GM12878 (cell line): ENCODE measurements around the gene CDKN3. TPM values are rescaled to one million over a fixed set of nuclear protein-coding genes. Genes with fewer than 3 reads are reported as not detected.

Experiments used
- ATAC-seq: fragments of 200-7000 bp; cut with Tn5 transposase; 3 replicates; pipeline ENCODE4 v1.9.1; 2020; ENCODE audit warnings: mild to moderate bottlenecking, moderate library complexity
- BruUV-seq: library from RNA; stranded (reverse); fragments of 400-500 nt; replicated peaks from 2 replicates; lab custom pipeline; 2021; lab: Mats Ljungman, UMichigan
- CTCF ChIA-PET: fragments of 300-600 bp; sonication (Branson Sonifier 250); formaldehyde crosslinking; extraction: SDS; loops from one replicate; lab custom pipeline; 2021; ENCODE audit warnings: inconsistent platforms; lab: Yijun Ruan, JAX
- POLR2A ChIA-PET: fragments of 350-600 bp; formaldehyde crosslinking; extraction: SDS; loops from one replicate; lab custom pipeline; 2021; ENCODE audit warnings: inconsistent platforms; lab: Charles Lee
- RAD21 ChIA-PET: fragments of 300-600 bp; sonication (Branson Sonifier 250); formaldehyde crosslinking; loops from one replicate; lab custom pipeline; 2023; ENCODE audit warnings: antibody characterized with exemption; ENCODE audit not compliant: unreplicated experiment; lab: Charles Lee
- SMC1A ChIA-PET: fragments of 300-600 bp; sonication (Branson Sonifier 250); formaldehyde crosslinking; loops from one replicate; lab custom pipeline; 2023; ENCODE audit not compliant: unreplicated experiment, uncharacterized antibody; lab: Charles Lee
- DNase-seq: peaks from one replicate; pipeline ENCODE4 v3.0.0-alpha.2; 2011; ENCODE audit warnings: low read depth, low spot score
- FAIRE-seq: peaks from 3 replicates; lab custom pipeline; 2011; peaks lifted over from hg19 to GRCh38; lab: Jason Lieb, UNC
- H2AFZ ChIP-seq: 2 replicates; pipeline ENCODE4 v1.6.0; 2011; ENCODE audit warnings: low read depth, low read length, control low read depth; ENCODE audit not compliant: control insufficient read depth
- H3K27ac ChIP-seq: 2 replicates; pipeline ENCODE4 v1.5.1; 2011; ENCODE audit warnings: control low read depth; ENCODE audit not compliant: control insufficient read depth, insufficient read depth
- H3K27me3 ChIP-seq, 2 experiments: replicated peaks in 1 of 2; 2 replicates each; pipeline versions ENCODE4 v1.6.0 to v1.6.1; 2011; ENCODE audit warnings: low read length in 1 of 2; ENCODE audit not compliant: control insufficient read depth in 2 of 2, insufficient read depth in 2 of 2
- H3K36me3 ChIP-seq, 2 experiments: 2 replicates each; pipeline ENCODE4 v1.5.1; 2011; ENCODE audit warnings: low read length in 1 of 2; ENCODE audit not compliant: control insufficient read depth in 2 of 2, insufficient read depth in 2 of 2
- H3K4me1 ChIP-seq: 2 replicates; pipeline ENCODE4 v1.6.1; 2011; ENCODE audit warnings: mild to moderate bottlenecking, low read length, moderate library complexity, mixed read lengths; ENCODE audit not compliant: control insufficient read depth, insufficient read depth
- H3K4me2 ChIP-seq: 2 replicates; pipeline ENCODE4 v1.6.0; 2011; ENCODE audit warnings: control low read depth; ENCODE audit not compliant: control insufficient read depth, insufficient read depth
- H3K4me3 ChIP-seq: fragments of 200-600 bp; sonication (generic); 2 replicates; pipeline ENCODE4 v1.5.1; 2016
- H3K79me2 ChIP-seq: 2 replicates; pipeline ENCODE4 v1.6.0; 2011; ENCODE audit warnings: low read length; ENCODE audit not compliant: control insufficient read depth, insufficient read depth
- H3K9ac ChIP-seq: 2 replicates; pipeline ENCODE4 v1.8.0; 2011; ENCODE audit warnings: low read length, control low read depth, mixed read lengths; ENCODE audit not compliant: control insufficient read depth, insufficient read depth
- H3K9me3 ChIP-seq: replicated peaks from 3 replicates; pipeline ENCODE4 v1.5.1; 2011; ENCODE audit warnings: mild to moderate bottlenecking, low read length; ENCODE audit not compliant: control insufficient read depth, insufficient read depth
- H4K20me1 ChIP-seq: 2 replicates; pipeline ENCODE4 v1.6.0; 2011; ENCODE audit not compliant: control insufficient read depth, insufficient read depth
- CHD1 ChIP-seq: IDR thresholded peaks from 2 replicates; pipeline ENCODE4 v1.6.1; 2012; ENCODE audit warnings: low read depth, low read length, improper control_type of control experiment
- CREB1 ChIP-seq: IDR thresholded peaks from 2 replicates; pipeline ENCODE4 v1.6.1; 2012; ENCODE audit warnings: low read depth, mild to moderate bottlenecking, inconsistent platforms
- GATAD2B ChIP-seq: fragments of 450-650 bp; conservative IDR thresholded peaks from 2 replicates; pipeline ENCODE4 v1.6.1; 2017; ENCODE audit warnings: low read depth, mild to moderate bottlenecking, moderate library complexity
- LARP7 ChIP-seq: fragments of 450-650 bp; IDR thresholded peaks from 2 replicates; pipeline ENCODE4 v1.6.1; 2017; ENCODE audit warnings: mild to moderate bottlenecking
- MTA3 ChIP-seq: IDR thresholded peaks from 2 replicates; pipeline ENCODE4 v1.6.1; 2012; ENCODE audit warnings: low read length, inconsistent platforms, borderline replicate concordance
- NFYA ChIP-seq: IDR thresholded peaks from 2 replicates; pipeline ENCODE4 v1.6.1; 2011; ENCODE audit warnings: low read depth, mild to moderate bottlenecking, low read length, improper control_type of control experiment, borderline replicate concordance
- NR2C2 ChIP-seq: IDR thresholded peaks from 2 replicates; pipeline ENCODE4 v1.6.1; 2011; ENCODE audit warnings: borderline replicate concordance, low read depth; ENCODE audit not compliant: control insufficient read depth, insufficient read length
- NRF1 ChIP-seq: conservative IDR thresholded peaks from 2 replicates; pipeline ENCODE4 v1.6.1; 2011; ENCODE audit warnings: mild to moderate bottlenecking, low read depth, low read length, improper control_type of control experiment
- SMAD1 ChIP-seq: fragments of 450-650 bp; IDR thresholded peaks from 2 replicates; pipeline ENCODE4 v1.6.1; 2018; ENCODE audit warnings: mild to moderate bottlenecking, low read depth; ENCODE audit not compliant: partially characterized antibody
- SMC3 ChIP-seq: IDR thresholded peaks from 2 replicates; pipeline ENCODE4 v1.6.1; 2011; ENCODE audit warnings: low read length, improper control_type of control experiment, borderline replicate concordance
- SPI1 ChIP-seq: IDR thresholded peaks from 2 replicates; pipeline ENCODE4 v1.6.1; 2011; ENCODE audit warnings: low read depth, mild to moderate bottlenecking, low read length, moderate library complexity, borderline replicate concordance; ENCODE audit not compliant: insufficient read depth
- SREBF2 ChIP-seq: IDR thresholded peaks from 2 replicates; pipeline ENCODE4 v1.6.1; 2012; ENCODE audit warnings: mild to moderate bottlenecking, low read length
- TCF12 ChIP-seq: IDR thresholded peaks from 2 replicates; pipeline ENCODE4 v1.6.1; 2011; ENCODE audit warnings: low read depth, mild to moderate bottlenecking, low read length
- TCF3 ChIP-seq: IDR thresholded peaks from 2 replicates; pipeline ENCODE4 v1.6.1; 2012; ENCODE audit warnings: low read depth, mild to moderate bottlenecking, low read length, borderline replicate concordance; ENCODE audit not compliant: insufficient read depth
- ZNF24 ChIP-seq: fragments of 450-650 bp; IDR thresholded peaks from 2 replicates; pipeline ENCODE4 v1.6.1; 2017; ENCODE audit warnings: antibody characterized with exemption, mild to moderate bottlenecking
- WGBS: methylation state at CpG from one replicate; pipeline ENCODE4 v1.1.6; 2016; ENCODE audit warnings: low lambda C conversion rate; ENCODE audit not compliant: insufficient replicate concordance, insufficient coverage; ENCODE audit errors: missing lambda C conversion rate; 5-methylcytosine and 5-hydroxymethylcytosine counted together
- in situ Hi-C: fragments of 300-500 bp; cut with MboI; formaldehyde crosslinking; loops from 9 replicates; pipeline ENCODE4 v1.14.3; 2018; ENCODE audit warnings: mixed read lengths
- intact Hi-C: fragments of 100-400 bp; cut with micrococcal nuclease; formaldehyde crosslinking; loops from one replicate; pipeline ENCODE4 v1.14.2; 2022; ENCODE audit not compliant: unreplicated experiment
- polyA plus RNA-seq, 11 experiments: library from polyadenylated mRNA; depleted of rRNA in 4 of 11; unstranded in 6 of 11; stranded (reverse) in 5 of 11; fragments of >200 nt; fragmentation: Nextera tagmentation in 4 of 11; fragmentation: Illumina TruSeq in 1 of 11; extraction: Ambion mirVana in 4 of 11; extraction: Trizol in 1 of 11; gene quantifications; 1 replicate in 1 of 11; 2 replicates in 10 of 11; pipeline versions ENCODE4 v1.2.1 to v1.2.3, GENCODE V29; 2011 to 2016; ENCODE audit warnings: inconsistent platforms in 2 of 11, missing spikeins in 2 of 11, low read depth in 1 of 11
- total RNA-seq, 4 experiments: library from RNA; depleted of rRNA in 3 of 4; stranded (reverse); fragments of >200 nt in 3 of 4; fragmentation: Illumina TruSeq in 1 of 4; extraction: Trizol in 1 of 4; gene quantifications; 2 replicates each; pipeline versions ENCODE4 v1.2.1 to v1.2.3, GENCODE V29; 2013 to 2021
- TF ChIP-seq, protein P1 (sequence below): IDR thresholded peaks from 2 replicates; pipeline ENCODE4 v1.6.1; 2012; ENCODE audit warnings: low read depth, low read length, improper control_type of control experiment
- TF ChIP-seq, protein P2 (sequence below): IDR thresholded peaks from 2 replicates; pipeline ENCODE4 v1.6.1; 2011; ENCODE audit warnings: borderline replicate concordance, low read depth, mild to moderate bottlenecking, moderate library complexity, low read length; ENCODE audit not compliant: insufficient read depth, poor library complexity, severe bottlenecking

Gene CDKN3
- total and polyA plus RNA-seq, 10 of the 15 experiments (the other 5 are each of a cell fraction or from before 2014, with no cell fraction given): 54.9 to 197 (median 111) TPM

DNA sequence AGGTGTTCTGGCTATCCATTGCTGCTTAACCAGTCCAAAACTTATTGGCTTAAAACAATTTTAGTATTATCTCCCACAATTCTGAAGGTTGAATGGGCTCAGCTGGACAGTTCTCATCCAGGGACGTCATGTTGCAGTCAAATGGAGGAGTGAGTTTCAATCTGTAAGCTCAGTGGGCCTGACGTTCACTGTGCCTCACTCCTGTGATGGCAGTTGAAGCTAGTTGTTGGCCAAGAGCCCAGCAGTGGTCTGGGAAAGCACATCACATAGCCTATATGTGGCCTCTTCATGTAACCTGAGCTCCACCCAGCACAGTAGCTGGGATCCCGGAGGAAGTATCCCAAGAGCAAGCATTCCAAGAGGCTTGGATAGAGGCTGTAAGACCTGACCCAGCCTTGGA, 40.6 kb upstream of the CDKN3 start:
- no peak overlapping the region for H2AFZ ChIP-seq

More for the DNA sequence above, 40.6 kb upstream of the CDKN3 start:
- H3K27ac ChIP-seq: no peak overlapping the region
- H3K9me3 ChIP-seq: no peaks in the 10 kb centered on the region; the same call in 2 of the 3 replicates
- H3K4me3 ChIP-seq: no peak overlapping the region
- H3K9ac ChIP-seq: no peak overlapping the region
- in situ Hi-C loops (no loop called here), intact Hi-C loops (no loop called here)
- DNase-seq: no peak
- no peaks in the 10 kb centered on the region for H4K20me1 ChIP-seq
- 34% methylated on average over 3 of the region's 3 CpGs for WGBS
- no TSS peak for BruUV-seq
- H3K4me2 ChIP-seq: no peak overlapping the region
- TF ChIP-seq TCF3 (no peak), MTA3 (no peak), LARP7 (no peak), ZNF24 (no peak), TCF12 (no peak), CREB1 (no peak), NFYA (no peak), CHD1 (no peak), SMAD1 (no peak), NR2C2 (no peak), GATAD2B (no peak), SPI1 (no peak), NRF1 (no peak), SREBF2 (no peak), SMC3 (no peak)
- TF ChIP-seq, protein P1, sequence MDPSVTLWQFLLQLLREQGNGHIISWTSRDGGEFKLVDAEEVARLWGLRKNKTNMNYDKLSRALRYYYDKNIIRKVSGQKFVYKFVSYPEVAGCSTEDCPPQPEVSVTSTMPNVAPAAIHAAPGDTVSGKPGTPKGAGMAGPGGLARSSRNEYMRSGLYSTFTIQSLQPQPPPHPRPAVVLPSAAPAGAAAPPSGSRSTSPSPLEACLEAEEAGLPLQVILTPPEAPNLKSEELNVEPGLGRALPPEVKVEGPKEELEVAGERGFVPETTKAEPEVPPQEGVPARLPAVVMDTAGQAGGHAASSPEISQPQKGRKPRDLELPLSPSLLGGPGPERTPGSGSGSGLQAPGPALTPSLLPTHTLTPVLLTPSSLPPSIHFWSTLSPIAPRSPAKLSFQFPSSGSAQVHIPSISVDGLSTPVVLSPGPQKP: no peak
- TF ChIP-seq, protein P2, sequence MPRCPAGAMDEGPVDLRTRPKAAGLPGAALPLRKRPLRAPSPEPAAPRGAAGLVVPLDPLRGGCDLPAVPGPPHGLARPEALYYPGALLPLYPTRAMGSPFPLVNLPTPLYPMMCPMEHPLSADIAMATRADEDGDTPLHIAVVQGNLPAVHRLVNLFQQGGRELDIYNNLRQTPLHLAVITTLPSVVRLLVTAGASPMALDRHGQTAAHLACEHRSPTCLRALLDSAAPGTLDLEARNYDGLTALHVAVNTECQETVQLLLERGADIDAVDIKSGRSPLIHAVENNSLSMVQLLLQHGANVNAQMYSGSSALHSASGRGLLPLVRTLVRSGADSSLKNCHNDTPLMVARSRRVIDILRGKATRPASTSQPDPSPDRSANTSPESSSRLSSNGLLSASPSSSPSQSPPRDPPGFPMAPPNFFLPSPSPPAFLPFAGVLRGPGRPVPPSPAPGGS: no peak
- ChIA-PET CTCF (interaction anchor here (1.6 kb wide), 1 partner anchor 8 kb away, joined by 14 read pairs; no protein-coding TSS in a partner anchor), POLR2A (no interaction called here), SMC1A (interaction anchor here (0.7 kb wide), 1 partner anchor 64 kb away, joined by 3 read pairs; no protein-coding TSS in a partner anchor), RAD21 (interaction anchor here (1.9 kb wide), 1 partner anchor 8 kb away, joined by 7 read pairs; no protein-coding TSS in a partner anchor)
- H3K4me1 ChIP-seq: no peaks in the 10 kb centered on the region
- no peak for FAIRE-seq
- no peaks in the 10 kb centered on the region for H3K36me3 ChIP-seq
- H3K27me3 ChIP-seq: no peaks in the 10 kb centered on the region; a peak in 1 of 4 replicates
- no peaks in the 10 kb centered on the region for H3K79me2 ChIP-seq
- ATAC-seq: no peak
